Esophagus muscularis mucosa (tissue), 3 donors: ENCODE data around the gene DDX17.

Experiments
- POLR2A ChIP-seq: fragments of 450-650 bp; IDR thresholded peaks from one replicate; pipeline ENCODE4 v1.6.1; 2017; ENCODE audit warnings: antibody characterized with exemption, moderate library complexity, mild to moderate bottlenecking, low read depth
- TF ChIP-seq, protein P1 (sequence below), 3 experiments: fragments of 200-600 bp in 2 of 3; fragments of 450-650 bp in 1 of 3; sonication (generic) in 2 of 3; IDR thresholded peaks; one replicate each; pipeline ENCODE4 v1.5.1; 2017 to 2019; ENCODE audit warnings: antibody characterized with exemption in 3 of 3, mild to moderate bottlenecking in 2 of 3, moderate library complexity in 1 of 3

DNA sequence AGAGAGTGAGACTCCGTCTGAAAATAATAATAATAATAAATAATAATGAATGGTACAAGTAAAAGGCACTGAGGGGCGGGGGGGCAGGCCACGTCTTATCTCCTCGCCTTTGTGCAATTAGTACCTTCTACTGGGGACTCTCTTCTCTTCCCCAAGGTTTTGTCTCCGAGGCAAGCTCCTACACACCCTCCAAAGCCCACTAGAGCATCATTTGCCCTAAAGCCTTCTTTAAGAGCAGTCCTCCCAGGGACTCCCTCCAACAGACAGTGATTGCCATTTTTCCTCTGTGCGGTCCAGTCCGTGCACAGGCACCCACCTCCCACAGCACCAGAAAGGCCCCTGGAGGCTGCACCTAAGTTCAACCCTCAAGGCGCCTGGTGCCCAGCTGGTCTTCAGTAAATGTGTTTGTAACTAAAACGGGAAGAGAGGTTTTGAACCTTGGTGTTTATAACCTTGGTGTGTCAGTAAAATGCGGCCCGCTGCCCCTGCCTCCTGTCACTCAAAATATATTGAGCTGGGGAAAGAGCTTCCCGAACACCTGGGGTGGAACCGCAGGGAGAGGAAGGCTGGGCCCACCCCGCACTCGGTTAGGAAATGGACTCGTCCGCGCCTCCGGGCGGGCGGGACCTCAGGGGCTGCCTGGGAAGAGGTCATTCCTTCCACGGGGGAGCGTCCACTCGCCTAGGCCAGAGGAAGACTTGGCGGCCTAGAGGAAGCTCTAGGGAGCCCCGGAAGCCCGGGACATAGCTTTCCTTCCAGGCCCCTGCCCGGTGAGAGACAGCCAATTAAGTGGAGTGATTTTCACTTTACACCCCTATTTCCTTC is 42.9 kb downstream of the DDX17 start:
- TF ChIP-seq, protein P1, sequence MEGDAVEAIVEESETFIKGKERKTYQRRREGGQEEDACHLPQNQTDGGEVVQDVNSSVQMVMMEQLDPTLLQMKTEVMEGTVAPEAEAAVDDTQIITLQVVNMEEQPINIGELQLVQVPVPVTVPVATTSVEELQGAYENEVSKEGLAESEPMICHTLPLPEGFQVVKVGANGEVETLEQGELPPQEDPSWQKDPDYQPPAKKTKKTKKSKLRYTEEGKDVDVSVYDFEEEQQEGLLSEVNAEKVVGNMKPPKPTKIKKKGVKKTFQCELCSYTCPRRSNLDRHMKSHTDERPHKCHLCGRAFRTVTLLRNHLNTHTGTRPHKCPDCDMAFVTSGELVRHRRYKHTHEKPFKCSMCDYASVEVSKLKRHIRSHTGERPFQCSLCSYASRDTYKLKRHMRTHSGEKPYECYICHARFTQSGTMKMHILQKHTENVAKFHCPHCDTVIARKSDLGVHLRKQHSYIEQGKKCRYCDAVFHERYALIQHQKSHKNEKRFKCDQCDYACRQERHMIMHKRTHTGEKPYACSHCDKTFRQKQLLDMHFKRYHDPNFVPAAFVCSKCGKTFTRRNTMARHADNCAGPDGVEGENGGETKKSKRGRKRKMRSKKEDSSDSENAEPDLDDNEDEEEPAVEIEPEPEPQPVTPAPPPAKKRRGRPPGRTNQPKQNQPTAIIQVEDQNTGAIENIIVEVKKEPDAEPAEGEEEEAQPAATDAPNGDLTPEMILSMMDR (IDR thresholded peaks at IDR 0.05) = no peak
- TF ChIP-seq POLR2A = no peak
